ENCODE measurements around the gene MAGEC2. TPM values are rescaled to one million over a fixed set of nuclear protein-coding genes. Genes with fewer than 3 reads are reported as not detected.

The MAGEC2 gene
- total RNA-seq, 1 donor from 2014 or later = not detected

DNA sequence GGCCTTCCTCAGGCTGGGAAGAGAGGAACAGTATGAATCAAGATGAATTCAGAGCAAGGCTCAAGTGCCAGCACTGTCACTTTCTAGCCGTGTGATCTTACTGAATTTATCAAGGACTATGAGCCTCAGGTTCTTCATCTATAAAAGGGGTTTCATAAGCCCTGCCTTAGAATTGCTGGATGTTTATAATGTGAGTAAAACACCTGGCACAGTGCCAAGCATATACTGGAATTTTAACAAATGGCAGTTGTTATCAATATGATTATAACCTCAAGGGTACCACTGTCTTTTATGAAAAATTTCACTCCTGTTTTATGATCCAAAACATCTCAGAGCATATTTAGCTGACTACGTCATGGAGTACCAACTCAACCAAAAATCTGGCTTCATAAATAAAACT lies 4.0 kb downstream of the MAGEC2 start:
- no peaks in the 10 kb centered on the region for H3K36me3 Mint-ChIP-seq (ENCODE audit: unreplicated experiment)
- H3K27ac Mint-ChIP-seq (ENCODE audit: unreplicated experiment) = no peak overlapping the region
- peaks cover 2% of the 10 kb centered on the region for H3K9me3 Mint-ChIP-seq (ENCODE audit: unreplicated experiment)
- H3K27me3 Mint-ChIP-seq (ENCODE audit: unreplicated experiment) = no peaks in the 10 kb centered on the region
- TF ChIP-seq, protein P1, sequence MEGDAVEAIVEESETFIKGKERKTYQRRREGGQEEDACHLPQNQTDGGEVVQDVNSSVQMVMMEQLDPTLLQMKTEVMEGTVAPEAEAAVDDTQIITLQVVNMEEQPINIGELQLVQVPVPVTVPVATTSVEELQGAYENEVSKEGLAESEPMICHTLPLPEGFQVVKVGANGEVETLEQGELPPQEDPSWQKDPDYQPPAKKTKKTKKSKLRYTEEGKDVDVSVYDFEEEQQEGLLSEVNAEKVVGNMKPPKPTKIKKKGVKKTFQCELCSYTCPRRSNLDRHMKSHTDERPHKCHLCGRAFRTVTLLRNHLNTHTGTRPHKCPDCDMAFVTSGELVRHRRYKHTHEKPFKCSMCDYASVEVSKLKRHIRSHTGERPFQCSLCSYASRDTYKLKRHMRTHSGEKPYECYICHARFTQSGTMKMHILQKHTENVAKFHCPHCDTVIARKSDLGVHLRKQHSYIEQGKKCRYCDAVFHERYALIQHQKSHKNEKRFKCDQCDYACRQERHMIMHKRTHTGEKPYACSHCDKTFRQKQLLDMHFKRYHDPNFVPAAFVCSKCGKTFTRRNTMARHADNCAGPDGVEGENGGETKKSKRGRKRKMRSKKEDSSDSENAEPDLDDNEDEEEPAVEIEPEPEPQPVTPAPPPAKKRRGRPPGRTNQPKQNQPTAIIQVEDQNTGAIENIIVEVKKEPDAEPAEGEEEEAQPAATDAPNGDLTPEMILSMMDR (IDR thresholded peaks at IDR 0.05; ENCODE audit: partially characterized antibody, unreplicated experiment) = no peak
- no peaks in the 10 kb centered on the region for H3K4me1 Mint-ChIP-seq (ENCODE audit: low read depth, unreplicated experiment)
- H3K4me3 Mint-ChIP-seq (ENCODE audit: unreplicated experiment) = no peak overlapping the region
- DNase-seq = no peak

DNA sequence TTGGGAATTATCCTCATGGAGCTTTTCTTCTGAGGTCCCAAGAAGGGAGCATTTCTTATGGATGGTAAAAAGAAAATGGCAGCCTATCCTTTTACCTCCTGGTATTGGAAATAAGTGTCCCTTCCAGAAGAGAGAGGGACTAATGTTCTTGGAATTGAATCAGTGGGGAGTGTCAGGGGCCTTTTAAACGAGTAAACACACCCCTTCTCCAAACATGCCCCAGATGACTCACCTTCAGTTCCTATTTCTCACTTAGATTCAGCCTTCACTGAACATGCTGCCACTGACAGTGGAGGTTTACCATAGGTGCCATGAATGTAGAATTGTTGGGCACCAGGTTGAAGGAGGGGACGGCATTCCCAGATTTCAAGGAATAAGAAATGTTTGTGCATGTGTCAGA lies 19.0 kb downstream of the MAGEC2 start:
- Mint-ChIP-seq H3K4me3 (ENCODE audit: unreplicated experiment) (no peak overlapping the region), H3K4me1 (ENCODE audit: low read depth, unreplicated experiment) (no peaks in the 10 kb centered on the region), H3K27me3 (ENCODE audit: unreplicated experiment) (no peaks in the 10 kb centered on the region), H3K9me3 (ENCODE audit: unreplicated experiment) (no peaks in the 10 kb centered on the region), H3K27ac (ENCODE audit: unreplicated experiment) (no peak overlapping the region), H3K36me3 (ENCODE audit: unreplicated experiment) (no peaks in the 10 kb centered on the region)
- TF ChIP-seq, protein P1 (IDR thresholded peaks at IDR 0.05; ENCODE audit: partially characterized antibody, unreplicated experiment) = no peak
- no peak for DNase-seq

DNA sequence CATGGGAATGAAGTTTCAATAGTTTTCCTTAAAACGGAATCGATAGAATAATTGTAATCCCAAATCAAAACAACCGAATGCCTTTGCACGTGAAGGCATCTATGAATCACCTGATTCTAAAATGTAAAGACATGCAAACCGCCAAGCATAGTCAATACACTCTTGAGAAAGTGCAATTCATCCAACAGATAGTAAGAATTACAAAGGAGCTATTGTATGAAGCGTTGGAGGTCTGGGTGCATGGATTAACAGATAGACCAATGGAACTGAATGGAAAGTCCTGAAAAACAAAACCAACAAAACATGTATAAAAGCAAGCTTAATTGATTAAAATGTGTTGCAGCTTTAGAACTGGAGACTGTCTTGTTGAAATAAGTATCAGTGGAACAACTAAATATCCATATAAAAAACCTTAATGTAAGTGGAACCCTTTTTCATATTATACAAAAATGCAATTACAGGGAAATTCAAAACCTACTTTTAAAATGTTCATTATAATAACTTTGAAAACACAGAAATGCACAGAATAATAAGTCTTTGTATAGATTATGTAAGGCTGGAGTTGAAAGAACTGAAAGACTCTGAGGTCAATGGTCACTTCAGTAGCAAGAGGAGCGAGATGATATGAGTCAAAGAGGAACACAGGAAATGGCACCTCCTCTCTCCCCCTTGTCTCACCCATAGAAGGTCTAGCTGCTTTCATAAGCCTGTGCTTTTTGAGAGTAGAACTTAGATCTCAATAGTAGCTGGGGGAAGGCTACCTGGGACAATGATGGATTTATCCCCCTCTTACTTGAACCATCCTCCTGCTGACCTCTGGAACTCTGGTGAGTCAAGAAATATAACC lies 20.1 kb downstream of the MAGEC2 start:
- Mint-ChIP-seq H3K9me3 (ENCODE audit: unreplicated experiment) (no peaks in the 10 kb centered on the region), H3K36me3 (ENCODE audit: unreplicated experiment) (no peaks in the 10 kb centered on the region), H3K27ac (ENCODE audit: unreplicated experiment) (no peak overlapping the region)

DNA sequence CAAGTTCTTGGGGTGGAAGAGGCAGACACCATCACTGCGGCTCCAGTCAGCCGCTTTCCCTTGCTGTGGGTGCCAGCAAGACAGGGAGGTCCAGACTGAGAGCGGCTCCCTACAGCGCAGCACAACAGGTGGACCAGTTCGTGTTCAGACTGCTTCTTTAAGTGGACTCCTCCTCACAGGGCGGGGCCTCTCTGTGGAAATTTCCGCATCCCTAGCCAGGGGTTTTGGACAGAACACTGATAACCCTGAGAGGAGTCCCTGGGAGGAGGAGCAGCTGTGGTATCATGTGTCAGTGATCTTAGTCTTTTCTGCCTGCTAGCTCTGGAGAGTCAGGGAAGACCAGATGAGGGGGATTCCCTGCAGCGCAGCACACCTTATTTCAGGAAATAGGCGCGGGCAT lies 48.5 kb downstream of the MAGEC2 start:
- no peaks in the 10 kb centered on the region for H3K36me3 Mint-ChIP-seq (ENCODE audit: unreplicated experiment)
- TF ChIP-seq, protein P1 (IDR thresholded peaks at IDR 0.05; ENCODE audit: partially characterized antibody, unreplicated experiment) = no peak
- H3K9me3 Mint-ChIP-seq (ENCODE audit: unreplicated experiment) = no peaks in the 10 kb centered on the region
- H3K27me3 Mint-ChIP-seq (ENCODE audit: unreplicated experiment) = no peaks in the 10 kb centered on the region
- no peak overlapping the region for H3K4me3 Mint-ChIP-seq (ENCODE audit: unreplicated experiment)
- H3K27ac Mint-ChIP-seq (ENCODE audit: unreplicated experiment) = no peak overlapping the region
- no peaks in the 10 kb centered on the region for H3K4me1 Mint-ChIP-seq (ENCODE audit: low read depth, unreplicated experiment)
- DNase-seq = no peak

More for the DNA sequence above, 20.1 kb downstream of the MAGEC2 start:
- Mint-ChIP-seq H3K27me3 (ENCODE audit: unreplicated experiment) (no peaks in the 10 kb centered on the region), H3K4me3 (ENCODE audit: unreplicated experiment) (no peak overlapping the region), H3K4me1 (ENCODE audit: low read depth, unreplicated experiment) (no peaks in the 10 kb centered on the region)
- DNase-seq = no peak
- TF ChIP-seq, protein P1 (IDR thresholded peaks at IDR 0.05; ENCODE audit: partially characterized antibody, unreplicated experiment) = no peak

All from glutamatergic neuron (in vitro differentiated cells).